ENCODE data around the gene PPP1R14D. TPM values are rescaled to one million over a fixed set of nuclear protein-coding genes. Genes with fewer than 3 reads are reported as not detected.

The PPP1R14D gene
- total RNA-seq, 4 donors from 2014 or later, result not detected

DNA sequence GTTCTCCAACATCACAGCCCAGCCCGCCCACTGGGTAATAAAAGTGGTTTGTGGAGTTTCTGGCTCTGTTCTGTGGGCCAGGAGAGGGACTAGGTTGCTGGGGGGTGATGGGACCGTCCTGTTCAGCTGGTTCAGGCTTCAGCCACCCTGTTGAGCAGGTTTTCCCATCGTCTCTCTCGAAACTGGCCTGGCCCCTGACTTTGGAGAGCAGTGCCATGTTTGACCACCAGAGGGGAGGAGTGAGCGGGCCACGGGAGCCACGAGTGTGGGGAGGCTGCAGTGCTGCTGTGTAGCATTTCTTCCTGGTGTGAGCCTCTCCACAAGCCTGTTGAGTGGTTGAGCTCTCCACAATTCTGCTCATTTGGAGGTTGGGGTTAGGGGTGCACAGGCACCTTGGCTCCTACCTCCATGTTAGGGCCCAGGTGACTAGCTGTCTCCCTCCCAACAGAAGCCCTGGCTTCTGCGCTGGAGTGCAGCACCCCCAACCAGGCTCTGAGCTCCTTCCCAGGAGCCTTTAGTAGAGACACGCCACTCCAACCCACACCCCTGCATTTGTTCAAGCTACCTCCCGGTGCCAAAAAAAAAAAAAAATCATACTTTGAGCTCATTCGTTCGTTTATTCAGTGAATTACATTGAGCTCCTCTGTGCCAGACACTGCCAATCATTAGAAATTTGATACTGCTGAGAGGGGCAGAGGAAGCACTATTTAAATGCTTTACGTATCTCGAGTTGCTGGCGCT is 29.3 kb upstream of the PPP1R14D start:
- 19% methylated on average over 13 of the region's 15 CpGs for WGBS
- Histone ChIP-seq H3K9me3 (no peaks in the 10 kb centered on the region), H3K27me3 (peaks cover 0 to 53% (median 0%) of the 10 kb centered on the region in 4 donors), H3K4me3 (no peak overlapping the region), H3K27ac (replicated peaks in 1 of 4) (no peak overlapping the region), H3K36me3 (no peaks in the 10 kb centered on the region), H3K4me1 (peaks cover 0 to 14% (median 6%) of the 10 kb centered on the region in 4 donors)
- TF ChIP-seq POLR2A (IDR thresholded peaks at IDR 0.05; ENCODE audit: low read depth), result no peak
- TF ChIP-seq, protein P1, sequence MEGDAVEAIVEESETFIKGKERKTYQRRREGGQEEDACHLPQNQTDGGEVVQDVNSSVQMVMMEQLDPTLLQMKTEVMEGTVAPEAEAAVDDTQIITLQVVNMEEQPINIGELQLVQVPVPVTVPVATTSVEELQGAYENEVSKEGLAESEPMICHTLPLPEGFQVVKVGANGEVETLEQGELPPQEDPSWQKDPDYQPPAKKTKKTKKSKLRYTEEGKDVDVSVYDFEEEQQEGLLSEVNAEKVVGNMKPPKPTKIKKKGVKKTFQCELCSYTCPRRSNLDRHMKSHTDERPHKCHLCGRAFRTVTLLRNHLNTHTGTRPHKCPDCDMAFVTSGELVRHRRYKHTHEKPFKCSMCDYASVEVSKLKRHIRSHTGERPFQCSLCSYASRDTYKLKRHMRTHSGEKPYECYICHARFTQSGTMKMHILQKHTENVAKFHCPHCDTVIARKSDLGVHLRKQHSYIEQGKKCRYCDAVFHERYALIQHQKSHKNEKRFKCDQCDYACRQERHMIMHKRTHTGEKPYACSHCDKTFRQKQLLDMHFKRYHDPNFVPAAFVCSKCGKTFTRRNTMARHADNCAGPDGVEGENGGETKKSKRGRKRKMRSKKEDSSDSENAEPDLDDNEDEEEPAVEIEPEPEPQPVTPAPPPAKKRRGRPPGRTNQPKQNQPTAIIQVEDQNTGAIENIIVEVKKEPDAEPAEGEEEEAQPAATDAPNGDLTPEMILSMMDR (IDR thresholded peaks at IDR 0.05), result peak in 2 of 3 experiments; percentile 91 to 92
- TF ChIP-seq EP300 (IDR thresholded peaks at IDR 0.05), result no peak
- peak in 1 of 2 donors; percentile 35 for TF ChIP-seq POLR2AphosphoS5 (IDR thresholded peaks at IDR 0.05)
- intact Hi-C loops (cut with DNase I), result loop anchor here (2.0 to 5.0 kb wide), 2 partner anchors 35 to 330 kb away; no protein-coding TSS in a partner anchor
- DNase-seq (ENCODE audit: extremely low spot score), result peak; percentile 95

DNA sequence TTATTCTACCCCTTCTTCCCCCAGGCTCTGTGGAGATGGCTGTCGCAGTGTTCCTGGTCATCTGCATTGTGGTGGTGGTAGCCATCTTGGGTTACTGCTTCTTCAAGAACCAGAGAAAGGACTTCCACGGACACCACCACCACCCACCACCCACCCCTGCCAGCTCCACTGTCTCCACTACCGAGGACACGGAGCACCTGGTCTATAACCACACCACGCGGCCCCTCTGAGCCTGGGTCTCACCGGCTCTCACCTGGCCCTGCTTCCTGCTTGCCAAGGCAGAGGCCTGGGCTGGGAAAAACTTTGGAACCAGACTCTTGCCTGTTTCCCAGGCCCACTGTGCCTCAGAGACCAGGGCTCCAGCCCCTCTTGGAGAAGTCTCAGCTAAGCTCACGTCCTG is 28.2 kb upstream of the PPP1R14D start:
- Histone ChIP-seq H3K4me1 (peaks cover 0 to 14% (median 6%) of the 10 kb centered on the region in 4 donors), H3K36me3 (no peaks in the 10 kb centered on the region), H3K9me3 (no peaks in the 10 kb centered on the region), H3K27ac (replicated peaks in 1 of 4) (no peak overlapping the region), H3K27me3 (peaks cover 0 to 48% (median 0%) of the 10 kb centered on the region in 4 donors), H3K4me3 (no peak overlapping the region)
- no peak for DNase-seq (ENCODE audit: extremely low spot score)
- no peak for TF ChIP-seq POLR2A (IDR thresholded peaks at IDR 0.05; ENCODE audit: low read depth)
- no peak for TF ChIP-seq POLR2AphosphoS5 (IDR thresholded peaks at IDR 0.05)
- no peak for TF ChIP-seq EP300 (IDR thresholded peaks at IDR 0.05)
- TF ChIP-seq, protein P1 (IDR thresholded peaks at IDR 0.05), result no peak
- intact Hi-C loops (cut with DNase I), result loop anchor here (2.0 to 5.0 kb wide), 2 partner anchors 36 to 331 kb away; no protein-coding TSS in a partner anchor
- 86% methylated on average over 5 of the region's 8 CpGs for WGBS

DNA sequence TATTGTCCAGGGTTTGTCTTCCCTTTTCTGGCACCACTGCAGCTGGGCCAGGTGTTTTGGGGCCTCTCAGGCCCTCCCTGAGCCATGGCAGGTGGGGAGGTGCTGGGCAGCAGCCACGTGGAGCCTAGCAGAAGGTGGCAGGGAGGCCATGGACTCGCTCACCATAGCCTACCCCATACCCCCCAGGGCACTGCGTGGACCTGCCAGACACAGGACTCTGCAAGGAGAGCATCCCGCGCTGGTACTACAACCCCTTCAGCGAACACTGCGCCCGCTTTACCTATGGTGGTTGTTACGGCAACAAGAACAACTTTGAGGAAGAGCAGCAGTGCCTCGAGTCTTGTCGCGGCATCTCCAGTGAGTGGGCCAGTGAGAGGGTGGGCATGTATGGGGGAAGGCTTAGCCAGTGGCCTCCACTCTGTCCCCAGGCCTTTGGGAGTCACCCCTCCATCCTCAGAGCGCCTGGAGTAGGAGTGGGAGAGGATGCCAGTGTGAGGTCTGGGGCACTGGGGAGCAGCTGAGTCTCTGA is 27.3 kb upstream of the PPP1R14D start:
- Histone ChIP-seq H3K27ac (replicated peaks in 1 of 4) (no peak overlapping the region), H3K36me3 (no peaks in the 10 kb centered on the region), H3K4me1 (peaks cover 0 to 14% (median 6%) of the 10 kb centered on the region in 4 donors), H3K4me3 (no peak overlapping the region), H3K9me3 (no peaks in the 10 kb centered on the region), H3K27me3 (peaks cover 0 to 47% (median 0%) of the 10 kb centered on the region in 4 donors)
- DNase-seq (ENCODE audit: extremely low spot score), result no peak
- intact Hi-C loops (cut with DNase I), result loop anchor here (2.0 to 5.0 kb wide), 2 partner anchors 37 to 332 kb away; no protein-coding TSS in a partner anchor
- WGBS, result 86% methylated on average over 11 of the region's 13 CpGs
- TF ChIP-seq EP300 (IDR thresholded peaks at IDR 0.05) (no peak), POLR2A (IDR thresholded peaks at IDR 0.05; ENCODE audit: low read depth) (no peak), POLR2AphosphoS5 (IDR thresholded peaks at IDR 0.05) (no peak)
- TF ChIP-seq, protein P1 (IDR thresholded peaks at IDR 0.05), result no peak

DNA sequence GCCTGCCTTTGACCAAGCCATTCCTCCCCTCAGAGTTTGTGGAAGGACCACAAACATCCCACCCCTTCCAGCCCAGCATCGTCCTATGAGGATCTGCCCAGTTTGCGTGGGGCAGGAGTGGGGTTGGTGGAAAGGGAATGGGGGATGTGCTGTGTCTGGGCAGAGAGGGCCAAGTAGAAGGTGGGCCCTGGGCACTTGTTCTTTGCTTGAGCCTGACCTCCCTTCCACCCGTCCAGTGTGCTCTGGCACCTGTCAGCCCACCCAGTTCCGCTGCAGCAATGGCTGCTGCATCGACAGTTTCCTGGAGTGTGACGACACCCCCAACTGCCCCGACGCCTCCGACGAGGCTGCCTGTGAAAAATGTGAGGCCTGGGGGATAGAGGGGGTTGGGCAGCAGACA is 25.7 kb upstream of the PPP1R14D start:
- no peak for DNase-seq (ENCODE audit: extremely low spot score)
- peaks cover 0 to 12% (median 6%) of the 10 kb centered on the region in 4 donors for H3K4me1 ChIP-seq
- H3K27me3 ChIP-seq, result peaks cover 0 to 40% (median 0%) of the 10 kb centered on the region in 4 donors
- H3K36me3 ChIP-seq, result no peaks in the 10 kb centered on the region
- intact Hi-C loops (cut with DNase I), result no loop called here
- WGBS, result 81% methylated on average over 10 of the region's 10 CpGs
- no peak overlapping the region for H3K27ac ChIP-seq (replicated peaks in 1 of 4)
- TF ChIP-seq, protein P1 (IDR thresholded peaks at IDR 0.05), result no peak
- TF ChIP-seq POLR2AphosphoS5 (IDR thresholded peaks at IDR 0.05) (no peak), EP300 (IDR thresholded peaks at IDR 0.05) (no peak), POLR2A (IDR thresholded peaks at IDR 0.05; ENCODE audit: low read depth) (no peak)
- no peak overlapping the region for H3K4me3 ChIP-seq
- no peaks in the 10 kb centered on the region for H3K9me3 ChIP-seq
